Dedifferentiated amniotic fluid mesenchymal stem cell (primary cell): Measurements from ENCODE around the gene CDH12.
"Not testable (repeated sequence)": the region's sequence is repeated elsewhere in the genome, so short reads cannot be mapped to it uniquely, and the experiment has no call there.

ENCODE experiments used
- DNase-seq: peaks from one replicate; pipeline ENCODE4 v3.0.0-alpha.2; 2016; ENCODE audit errors: extremely low spot score

The CDH12 gene

GRCh38 chr5:22852807-22853660, at the start of gene CDH12:
Gene CDH12 (minus strand): TSS chr5:22853344.
- DNase-seq = no peak

GRCh38 chr5:22901885-22902284, 48.7 kb upstream of the CDH12 start:
- DNase-seq = no peak

- no peak for DNase-seq
Observed at GRCh38 chr5:22900801-22901310, 47.7 kb upstream of the CDH12 start.

- DNase-seq = no peak
Observed at GRCh38 chr5:22899341-22899740, 46.2 kb upstream of the CDH12 start.

GRCh38 chr5:22896152-22896551, 43.0 kb upstream of the CDH12 start:
- no peak for DNase-seq

GRCh38 chr5:22892441-22892840, 39.3 kb upstream of the CDH12 start:
- DNase-seq = no peak

GRCh38 chr5:22889720-22890119, 36.6 kb upstream of the CDH12 start:
- DNase-seq = no peak

- DNase-seq = no peak
Observed at GRCh38 chr5:22887566-22887965, 34.4 kb upstream of the CDH12 start.

GRCh38 chr5:22858911-22859310, 5.8 kb upstream of the CDH12 start:
- DNase-seq = not testable (repeated sequence)

GRCh38 chr5:22855824-22856223, 2.7 kb upstream of the CDH12 start:
- no peak for DNase-seq

GRCh38 chr5:22850981-22851380, 2.2 kb downstream of the CDH12 start:
- no peak for DNase-seq

- DNase-seq = no peak
Observed at GRCh38 chr5:22846693-22847092, 6.5 kb downstream of the CDH12 start.

GRCh38 chr5:22844636-22845035, 8.5 kb downstream of the CDH12 start:
- DNase-seq = no peak

GRCh38 chr5:22844155-22844554, 9.0 kb downstream of the CDH12 start:
- DNase-seq = no peak

- no peak for DNase-seq
Observed at GRCh38 chr5:22842574-22842973, 10.6 kb downstream of the CDH12 start.

- no peak for DNase-seq
Observed at GRCh38 chr5:22837803-22838202, 15.3 kb downstream of the CDH12 start.

- no peak for DNase-seq
Observed at GRCh38 chr5:22835686-22836085, 17.5 kb downstream of the CDH12 start.

GRCh38 chr5:22793463-22793862, 59.7 kb downstream of the CDH12 start:
- no peak for DNase-seq

- DNase-seq = no peak
Observed at GRCh38 chr5:22787807-22788206, 65.3 kb downstream of the CDH12 start.

GRCh38 chr5:22787398-22787797, 65.7 kb downstream of the CDH12 start:
- no peak for DNase-seq

- no peak for DNase-seq
Observed at GRCh38 chr5:22780756-22781155, 72.4 kb downstream of the CDH12 start.

- no peak for DNase-seq
Observed at GRCh38 chr5:22779499-22779898, 73.6 kb downstream of the CDH12 start.

GRCh38 chr5:22776285-22776684, 76.9 kb downstream of the CDH12 start:
- no peak for DNase-seq

- DNase-seq = not testable (repeated sequence)
Observed at GRCh38 chr5:22774214-22774613, 78.9 kb downstream of the CDH12 start.
